ENCODE measurements around the gene PHAX.

DNA sequence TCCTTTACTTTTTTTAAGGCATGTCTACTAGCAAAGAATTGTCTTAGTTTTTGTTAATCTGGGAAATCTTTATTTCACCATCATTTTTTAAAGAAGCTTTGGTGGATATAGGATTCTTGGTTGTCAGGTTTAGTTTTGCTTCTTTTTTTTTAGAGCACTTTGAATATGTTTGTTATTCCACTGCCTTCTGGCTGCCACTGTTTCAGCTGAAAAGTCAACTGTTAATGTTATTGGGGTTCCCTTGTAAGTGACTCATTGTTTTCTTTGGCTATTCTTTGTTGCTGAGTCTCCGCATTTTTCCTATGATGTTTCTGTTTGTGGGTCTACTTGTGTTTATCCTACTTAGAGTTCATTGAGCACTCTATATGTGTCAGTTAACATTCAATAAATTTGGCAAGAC, 44.4 kb downstream of the PHAX start:
- no peak for TF ChIP-seq CREB1 (IDR thresholded peaks at IDR 0.05; ENCODE audit: low read depth)
- TF ChIP-seq, protein P1, sequence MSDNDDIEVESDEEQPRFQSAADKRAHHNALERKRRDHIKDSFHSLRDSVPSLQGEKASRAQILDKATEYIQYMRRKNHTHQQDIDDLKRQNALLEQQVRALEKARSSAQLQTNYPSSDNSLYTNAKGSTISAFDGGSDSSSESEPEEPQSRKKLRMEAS (IDR thresholded peaks at IDR 0.05), result no peak
- no peak for TF ChIP-seq EP300 (IDR thresholded peaks at IDR 0.05; ENCODE audit: borderline replicate concordance)
- TF ChIP-seq NFIC (IDR thresholded peaks at IDR 0.05), result no peak

All from Ishikawa (cell line).